GM23338 (cell line): ENCODE data around the gene FUT1. TPM values are rescaled to one million over a fixed set of nuclear protein-coding genes. Genes with fewer than 3 reads are reported as not detected.
A peak's percentile ranks its signal among the peaks of the same experiment; 100 is the strongest.

Experiments
- ATAC-seq: fragments of 200-7000 bp; cut with Tn5 transposase; 3 replicates; pipeline ENCODE4 v1.9.1; 2020
- DNase-seq: peaks from one replicate; pipeline ENCODE4 v3.0.0-alpha.2; 2015; ENCODE audit warnings: low spot score
- H2AFZ ChIP-seq: fragments of 200-600 bp; sonication (generic); 2 replicates; pipeline ENCODE4 v1.8.0; 2016; ENCODE audit warnings: antibody characterized with exemption, mild to moderate bottlenecking, moderate library complexity
- H3F3A ChIP-seq: fragments of 200-600 bp; sonication (generic); replicated peaks from 2 replicates; pipeline ENCODE4 v1.8.0; 2017; ENCODE audit warnings: antibody characterized with exemption, mixed run types, low read depth
- H3K27ac ChIP-seq: fragments of 200-600 bp; sonication (generic); 2 replicates; pipeline ENCODE4 v1.6.1; 2016; ENCODE audit warnings: low read depth
- H3K27me3 ChIP-seq: fragments of 200-600 bp; sonication (generic); 2 replicates; pipeline ENCODE4 v1.8.0; 2016; ENCODE audit warnings: mild to moderate bottlenecking, mixed run types, moderate library complexity; ENCODE audit not compliant: insufficient read depth
- H3K36me3 ChIP-seq: fragments of 200-600 bp; sonication (generic); 2 replicates; pipeline ENCODE4 v1.8.0; 2016; ENCODE audit warnings: mild to moderate bottlenecking; ENCODE audit not compliant: insufficient read depth
- H3K4me1 ChIP-seq: fragments of 200-600 bp; sonication (generic); 2 replicates; pipeline ENCODE4 v1.8.0; 2016; ENCODE audit warnings: mild to moderate bottlenecking, moderate library complexity; ENCODE audit not compliant: insufficient read depth
- H3K4me2 ChIP-seq: fragments of 200-600 bp; sonication (generic); 2 replicates; pipeline ENCODE4 v1.7.1; 2017; ENCODE audit warnings: mixed run types
- H3K4me3 ChIP-seq: fragments of 200-600 bp; sonication (generic); 2 replicates; pipeline ENCODE4 v1.6.1; 2016; ENCODE audit warnings: mixed run types
- H3K79me2 ChIP-seq: fragments of 200-600 bp; sonication (generic); replicated peaks from 2 replicates; pipeline ENCODE4 v1.8.0; 2017; ENCODE audit warnings: mild to moderate bottlenecking; ENCODE audit not compliant: insufficient read depth
- H3K9me2 ChIP-seq: fragments of 200-600 bp; sonication (generic); 2 replicates; pipeline ENCODE4 v1.8.0; 2017; ENCODE audit not compliant: insufficient read depth
- H4K20me1 ChIP-seq: fragments of 200-600 bp; sonication (generic); replicated peaks from 2 replicates; pipeline ENCODE4 v1.8.0; 2017; ENCODE audit warnings: mild to moderate bottlenecking; ENCODE audit not compliant: insufficient read depth
- H3K27ac Mint-ChIP-seq: 2 replicates; pipeline ENCODE4 v1.8.0; 2020; ENCODE audit warnings: inconsistent platforms, mild to moderate bottlenecking, moderate library complexity, mixed read lengths
- H3K27me3 Mint-ChIP-seq: 3 replicates; pipeline ENCODE4 v1.8.0; 2022; ENCODE audit warnings: low read depth, mild to moderate bottlenecking, moderate library complexity, mixed read lengths, inconsistent platforms; ENCODE audit not compliant: insufficient read depth, poor library complexity
- H3K36me3 Mint-ChIP-seq: 3 replicates; pipeline ENCODE4 v1.8.0; 2021; ENCODE audit warnings: low read depth, mild to moderate bottlenecking, inconsistent platforms, moderate library complexity, mixed read lengths
- H3K4me1 Mint-ChIP-seq: 3 replicates; pipeline ENCODE4 v1.8.0; 2020; ENCODE audit warnings: mild to moderate bottlenecking, inconsistent platforms, mixed read lengths
- H3K4me3 Mint-ChIP-seq: 3 replicates; pipeline ENCODE4 v1.8.0; 2021; ENCODE audit warnings: moderate library complexity, mild to moderate bottlenecking, inconsistent platforms, mixed read lengths
- H3K9me3 Mint-ChIP-seq: 3 replicates; pipeline ENCODE4 v1.8.0; 2020; ENCODE audit warnings: moderate library complexity, mild to moderate bottlenecking, inconsistent platforms, mixed read lengths
- EZH2phosphoT487 ChIP-seq: fragments of 200-600 bp; sonication (generic); IDR thresholded peaks from one replicate; pipeline ENCODE4 v1.8.1; 2018; ENCODE audit warnings: antibody characterized with exemption; ENCODE audit not compliant: unreplicated experiment
- JUNB ChIP-seq: IDR thresholded peaks from one replicate; pipeline ENCODE4 v1.6.1; 2016; ENCODE audit warnings: antibody characterized with exemption; ENCODE audit not compliant: unreplicated experiment
- NANOG ChIP-seq: IDR thresholded peaks from 2 replicates; pipeline ENCODE4 v1.6.1; 2016; ENCODE audit warnings: antibody characterized with exemption, borderline replicate concordance
- POLR2AphosphoS5 ChIP-seq: IDR thresholded peaks from 2 replicates; pipeline ENCODE4 v1.6.1; 2016; ENCODE audit warnings: antibody characterized with exemption, low read depth
- STAT1 ChIP-seq: IDR thresholded peaks from one replicate; pipeline ENCODE4 v1.6.1; 2016; ENCODE audit warnings: antibody characterized with exemption; ENCODE audit not compliant: unreplicated experiment
- ZNF114 ChIP-seq: fragments of 250-450 bp; sonication (Bioruptor Pico); IDR thresholded peaks from 2 replicates; pipeline ENCODE4 v1.5.0; 2020; ENCODE audit warnings: mild to moderate bottlenecking, moderate library complexity
- ZNF331 ChIP-seq: fragments of 250-450 bp; sonication (Bioruptor Pico); IDR thresholded peaks from 2 replicates; pipeline ENCODE4 v1.5.0; 2020; ENCODE audit warnings: low read depth, mild to moderate bottlenecking, moderate library complexity
- polyA plus RNA-seq: library from polyadenylated mRNA; unstranded; fragments of >200 nt; fragmentation: Nextera tagmentation; extraction: Ambion mirVana; gene quantifications from 2 replicates; pipeline ENCODE4 v1.2.1, GENCODE V29; 2016
- total RNA-seq: library from RNA; depleted of rRNA; stranded (reverse); fragments of >200 nt; shearing (Covaris generic); gene quantifications from 2 replicates; pipeline ENCODE4 v1.2.3, GENCODE V29; 2014
- TF ChIP-seq, protein P1 (sequence below): fragments of 250-450 bp; sonication (Bioruptor Pico); IDR thresholded peaks from 2 replicates; pipeline ENCODE4 v1.5.0; 2020; ENCODE audit warnings: mild to moderate bottlenecking, moderate library complexity

FUT1 gene
- total and polyA plus RNA-seq, 2 experiments from 2014 or later, result 4.4 to 20.8 TPM

DNA sequence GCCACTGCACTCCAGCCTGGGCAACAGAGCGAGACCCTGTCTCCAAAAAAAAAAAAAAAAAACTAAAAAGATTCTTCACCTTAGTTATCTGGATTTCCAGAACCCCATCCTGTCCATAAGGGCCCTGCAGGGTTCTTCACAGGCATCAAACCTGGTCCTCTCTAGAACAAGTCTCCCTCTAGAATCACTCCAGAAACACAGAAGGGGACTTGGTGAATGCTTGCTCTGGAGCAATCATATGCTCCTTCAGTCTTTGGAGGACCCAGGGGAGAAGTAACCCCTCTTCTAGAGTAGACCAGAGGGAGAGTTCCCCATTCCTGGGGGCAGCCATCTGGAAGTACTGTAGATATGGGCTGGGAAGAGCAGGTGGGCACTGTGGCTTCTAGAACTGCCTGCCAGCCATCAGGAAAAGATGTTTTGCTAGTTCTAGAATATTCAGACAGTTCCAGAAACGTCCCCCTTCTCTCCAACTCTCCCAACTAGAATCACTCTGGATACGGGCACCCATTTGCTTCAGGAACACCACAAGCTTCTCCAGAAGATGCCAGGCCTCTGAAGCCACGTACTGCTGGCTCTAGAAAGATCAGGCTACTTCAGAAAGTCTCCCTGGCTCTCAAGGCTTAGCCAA is 2.8 kb downstream of the FUT1 start (continued):
- TF ChIP-seq, protein P1, sequence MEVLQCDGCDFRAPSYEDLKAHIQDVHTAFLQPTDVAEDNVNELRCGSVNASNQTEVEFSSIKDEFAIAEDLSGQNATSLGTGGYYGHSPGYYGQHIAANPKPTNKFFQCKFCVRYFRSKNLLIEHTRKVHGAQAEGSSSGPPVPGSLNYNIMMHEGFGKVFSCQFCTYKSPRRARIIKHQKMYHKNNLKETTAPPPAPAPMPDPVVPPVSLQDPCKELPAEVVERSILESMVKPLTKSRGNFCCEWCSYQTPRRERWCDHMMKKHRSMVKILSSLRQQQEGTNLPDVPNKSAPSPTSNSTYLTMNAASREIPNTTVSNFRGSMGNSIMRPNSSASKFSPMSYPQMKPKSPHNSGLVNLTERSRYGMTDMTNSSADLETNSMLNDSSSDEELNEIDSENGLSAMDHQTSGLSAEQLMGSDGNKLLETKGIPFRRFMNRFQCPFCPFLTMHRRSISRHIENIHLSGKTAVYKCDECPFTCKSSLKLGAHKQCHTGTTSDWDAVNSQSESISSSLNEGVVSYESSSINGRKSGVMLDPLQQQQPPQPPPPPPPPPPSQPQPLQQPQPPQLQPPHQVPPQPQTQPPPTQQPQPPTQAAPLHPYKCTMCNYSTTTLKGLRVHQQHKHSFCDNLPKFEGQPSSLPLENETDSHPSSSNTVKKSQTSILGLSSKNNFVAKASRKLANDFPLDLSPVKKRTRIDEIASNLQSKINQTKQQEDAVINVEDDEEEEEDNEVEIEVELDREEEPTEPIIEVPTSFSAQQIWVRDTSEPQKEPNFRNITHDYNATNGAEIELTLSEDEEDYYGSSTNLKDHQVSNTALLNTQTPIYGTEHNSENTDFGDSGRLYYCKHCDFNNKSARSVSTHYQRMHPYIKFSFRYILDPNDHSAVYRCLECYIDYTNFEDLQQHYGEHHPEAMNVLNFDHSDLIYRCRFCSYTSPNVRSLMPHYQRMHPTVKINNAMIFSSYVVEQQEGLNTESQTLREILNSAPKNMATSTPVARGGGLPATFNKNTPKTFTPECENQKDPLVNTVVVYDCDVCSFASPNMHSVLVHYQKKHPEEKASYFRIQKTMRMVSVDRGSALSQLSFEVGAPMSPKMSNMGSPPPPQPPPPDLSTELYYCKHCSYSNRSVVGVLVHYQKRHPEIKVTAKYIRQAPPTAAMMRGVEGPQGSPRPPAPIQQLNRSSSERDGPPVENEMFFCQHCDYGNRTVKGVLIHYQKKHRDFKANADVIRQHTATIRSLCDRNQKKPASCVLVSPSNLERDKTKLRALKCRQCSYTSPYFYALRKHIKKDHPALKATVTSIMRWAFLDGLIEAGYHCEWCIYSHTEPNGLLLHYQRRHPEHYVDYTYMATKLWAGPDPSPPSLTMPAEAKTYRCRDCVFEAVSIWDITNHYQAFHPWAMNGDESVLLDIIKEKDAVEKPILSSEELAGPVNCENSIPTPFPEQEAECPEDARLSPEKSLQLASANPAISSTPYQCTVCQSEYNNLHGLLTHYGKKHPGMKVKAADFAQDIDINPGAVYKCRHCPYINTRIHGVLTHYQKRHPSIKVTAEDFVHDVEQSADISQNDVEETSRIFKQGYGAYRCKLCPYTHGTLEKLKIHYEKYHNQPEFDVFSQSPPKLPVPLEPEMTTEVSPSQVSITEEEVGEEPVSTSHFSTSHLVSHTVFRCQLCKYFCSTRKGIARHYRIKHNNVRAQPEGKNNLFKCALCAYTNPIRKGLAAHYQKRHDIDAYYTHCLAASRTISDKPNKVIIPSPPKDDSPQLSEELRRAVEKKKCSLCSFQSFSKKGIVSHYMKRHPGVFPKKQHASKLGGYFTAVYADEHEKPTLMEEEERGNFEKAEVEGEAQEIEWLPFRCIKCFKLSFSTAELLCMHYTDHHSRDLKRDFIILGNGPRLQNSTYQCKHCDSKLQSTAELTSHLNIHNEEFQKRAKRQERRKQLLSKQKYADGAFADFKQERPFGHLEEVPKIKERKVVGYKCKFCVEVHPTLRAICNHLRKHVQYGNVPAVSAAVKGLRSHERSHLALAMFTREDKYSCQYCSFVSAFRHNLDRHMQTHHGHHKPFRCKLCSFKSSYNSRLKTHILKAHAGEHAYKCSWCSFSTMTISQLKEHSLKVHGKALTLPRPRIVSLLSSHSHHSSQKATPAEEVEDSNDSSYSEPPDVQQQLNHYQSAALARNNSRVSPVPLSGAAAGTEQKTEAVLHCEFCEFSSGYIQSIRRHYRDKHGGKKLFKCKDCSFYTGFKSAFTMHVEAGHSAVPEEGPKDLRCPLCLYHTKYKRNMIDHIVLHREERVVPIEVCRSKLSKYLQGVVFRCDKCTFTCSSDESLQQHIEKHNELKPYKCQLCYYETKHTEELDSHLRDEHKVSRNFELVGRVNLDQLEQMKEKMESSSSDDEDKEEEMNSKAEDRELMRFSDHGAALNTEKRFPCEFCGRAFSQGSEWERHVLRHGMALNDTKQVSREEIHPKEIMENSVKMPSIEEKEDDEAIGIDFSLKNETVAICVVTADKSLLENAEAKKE (CRISPR knock-in tag), result no peak
- no peak for TF ChIP-seq ZNF331 (CRISPR knock-in tag)
- no peak for TF ChIP-seq NANOG
- TF ChIP-seq STAT1, result no peak
- TF ChIP-seq POLR2AphosphoS5, result no peak

GRCh38 chr19:48746738-48747575 is 5.5 kb downstream of the FUT1 start, which contains the start of gene IZUMO1:
IZUMO1 (minus strand) TSS chr19:48746909; CDS start chr19:48745859, 1,050 bp downstream.
- DNase-seq (peak; percentile 97), ATAC-seq (peak; percentile 78)
- 0 out of 2 replicates have a peak, but pooled peaks cover 6% of the 10 kb centered on the region for H3K36me3 ChIP-seq
- peaks cover 11% of the 10 kb centered on the region; the same call in 1 of the 2 replicates for H4K20me1 ChIP-seq
- H3K4me2 ChIP-seq, result peak within 1 kb of the TSS; percentile 70
- peaks cover 19% of the 10 kb centered on the region for H3K4me1 ChIP-seq
- peak within 1 kb of the TSS; percentile 81 for H3K27ac ChIP-seq
- H3K9me2 ChIP-seq, result no peaks in the 10 kb centered on the region
- Mint-ChIP-seq H3K27ac (peak within 1 kb of the TSS; percentile 94), H3K27me3 (peaks cover 24% of the 10 kb centered on the region), H3K4me3 (peak within 1 kb of the TSS; percentile 68), H3K36me3 (peaks cover 41% of the 10 kb centered on the region), H3K4me1 (peaks cover 26% of the 10 kb centered on the region), H3K9me3 (no peaks in the 10 kb centered on the region; the same call in 2 of the 3 replicates)
- no peaks in the 10 kb centered on the region for H3K27me3 ChIP-seq
- H3K79me2 ChIP-seq, result peaks cover 33% of the 10 kb centered on the region
- peaks cover 12% of the 10 kb centered on the region; the same call in 1 of the 2 replicates for H3F3A ChIP-seq
- no peak within 1 kb of the TSS for H2AFZ ChIP-seq
- peak within 1 kb of the TSS; percentile 56 for H3K4me3 ChIP-seq
- peak; percentile 70 for TF ChIP-seq POLR2AphosphoS5
- no peak for TF ChIP-seq ZNF331 (CRISPR knock-in tag)
- TF ChIP-seq JUNB, result no peak
- TF ChIP-seq STAT1, result no peak
- no peak for TF ChIP-seq EZH2phosphoT487
- TF ChIP-seq ZNF114 (CRISPR knock-in tag), result no peak
